DOHH2 (cell line): ENCODE measurements around the gene RSPO4.

Experiments
- EZH2phosphoT487 ChIP-seq: fragments of 200-600 bp; sonication (generic); IDR thresholded peaks from 2 replicates; pipeline ENCODE4 v1.6.1; 2017; ENCODE audit warnings: borderline replicate concordance, mild to moderate bottlenecking, antibody characterized with exemption, low read length, moderate library complexity, mixed read lengths
- TF ChIP-seq, protein P1 (sequence below): fragments of 200-600 bp; sonication (generic); IDR thresholded peaks from one replicate; pipeline ENCODE4 v1.5.1; 2014; ENCODE audit warnings: antibody characterized with exemption, mild to moderate bottlenecking, low read depth, low read length; ENCODE audit not compliant: poor library complexity, severe bottlenecking

DNA sequence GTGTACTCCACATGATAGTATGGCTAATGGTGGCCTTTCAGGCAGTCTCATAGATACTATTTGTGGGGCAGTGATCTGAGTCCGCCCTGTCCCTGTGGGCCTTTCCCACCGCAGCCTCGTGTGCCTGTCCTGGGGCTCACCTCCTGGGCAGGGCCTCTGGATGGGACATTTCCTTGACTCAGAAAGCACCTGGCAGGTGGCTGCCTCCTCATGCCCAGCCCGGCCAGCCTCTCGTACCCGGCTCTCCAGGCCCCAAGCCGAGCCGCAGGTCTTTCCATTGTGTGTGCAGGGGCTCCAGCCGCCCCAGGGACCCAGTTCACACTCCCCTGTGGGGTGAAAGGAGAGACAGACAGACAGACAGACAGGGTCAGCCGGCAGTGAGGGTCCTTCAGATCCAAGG lies 38.3 kb downstream of the RSPO4 start:
- TF ChIP-seq, protein P1, sequence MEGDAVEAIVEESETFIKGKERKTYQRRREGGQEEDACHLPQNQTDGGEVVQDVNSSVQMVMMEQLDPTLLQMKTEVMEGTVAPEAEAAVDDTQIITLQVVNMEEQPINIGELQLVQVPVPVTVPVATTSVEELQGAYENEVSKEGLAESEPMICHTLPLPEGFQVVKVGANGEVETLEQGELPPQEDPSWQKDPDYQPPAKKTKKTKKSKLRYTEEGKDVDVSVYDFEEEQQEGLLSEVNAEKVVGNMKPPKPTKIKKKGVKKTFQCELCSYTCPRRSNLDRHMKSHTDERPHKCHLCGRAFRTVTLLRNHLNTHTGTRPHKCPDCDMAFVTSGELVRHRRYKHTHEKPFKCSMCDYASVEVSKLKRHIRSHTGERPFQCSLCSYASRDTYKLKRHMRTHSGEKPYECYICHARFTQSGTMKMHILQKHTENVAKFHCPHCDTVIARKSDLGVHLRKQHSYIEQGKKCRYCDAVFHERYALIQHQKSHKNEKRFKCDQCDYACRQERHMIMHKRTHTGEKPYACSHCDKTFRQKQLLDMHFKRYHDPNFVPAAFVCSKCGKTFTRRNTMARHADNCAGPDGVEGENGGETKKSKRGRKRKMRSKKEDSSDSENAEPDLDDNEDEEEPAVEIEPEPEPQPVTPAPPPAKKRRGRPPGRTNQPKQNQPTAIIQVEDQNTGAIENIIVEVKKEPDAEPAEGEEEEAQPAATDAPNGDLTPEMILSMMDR, result no peak
- TF ChIP-seq EZH2phosphoT487, result no peak
